ENCODE measurements around the gene MYO9B. TPM values are rescaled to one million over a fixed set of nuclear protein-coding genes. Genes with fewer than 3 reads are reported as not detected.

MYO9B gene
- total and polyA plus RNA-seq, 8 donors: 56.5 to 149 (median 66.0) TPM

GRCh38 chr19:17116996-17117702, 41.6 kb downstream of the MYO9B start:
- peaks cover 5 to 57% of the 10 kb centered on the region in 2 donors for H3K4me1 ChIP-seq
- no peak for TF ChIP-seq CTCF (IDR thresholded peaks at IDR 0.05)
- ATAC-seq (no peak), DNase-seq (no peak)
- peak overlapping the region in 1 of 2 donors; percentile 23 for H3K27ac ChIP-seq
- peaks cover 0 to 20% of the 10 kb centered on the region in 2 donors for H3K36me3 ChIP-seq
- intact Hi-C loops (cut with DNase I): no loop called here
- H3K9me3 ChIP-seq: no peaks in the 10 kb centered on the region
- no peaks in the 10 kb centered on the region for H3K27me3 ChIP-seq
- H3K4me3 ChIP-seq: no peak overlapping the region

GRCh38 chr19:17118957-17119356, 43.4 kb downstream of the MYO9B start:
- H3K9me3 ChIP-seq: no peaks in the 10 kb centered on the region
- no peak for DNase-seq
- intact Hi-C loops (cut with DNase I): no loop called here
- H3K4me3 ChIP-seq: no peak overlapping the region
- no peak for TF ChIP-seq CTCF (IDR thresholded peaks at IDR 0.05)
- no peak for ATAC-seq
- H3K36me3 ChIP-seq: peaks cover 0 to 15% of the 10 kb centered on the region in 2 donors
- no peaks in the 10 kb centered on the region for H3K27me3 ChIP-seq
- peaks cover 0 to 54% of the 10 kb centered on the region in 2 donors for H3K4me1 ChIP-seq
- H3K27ac ChIP-seq: no peak overlapping the region

GRCh38 chr19:17121736-17122293, 46.2 kb downstream of the MYO9B start:
- ATAC-seq: no peak
- intact Hi-C loops (cut with DNase I): no loop called here
- H3K27me3 ChIP-seq: no peaks in the 10 kb centered on the region
- no peak overlapping the region for H3K4me3 ChIP-seq
- no peak for DNase-seq
- peaks cover 5 to 59% of the 10 kb centered on the region in 2 donors for H3K4me1 ChIP-seq
- H3K36me3 ChIP-seq: peaks cover 0 to 6% of the 10 kb centered on the region in 2 donors
- no peaks in the 10 kb centered on the region for H3K9me3 ChIP-seq
- no peak for TF ChIP-seq CTCF (IDR thresholded peaks at IDR 0.05)
- peak overlapping the region in 1 of 2 donors; percentile 37 for H3K27ac ChIP-seq

- intact Hi-C loops (cut with DNase I): no loop called here
- DNase-seq (no peak), ATAC-seq (no peak)
- no peak overlapping the region for H3K4me3 ChIP-seq
- H3K4me1 ChIP-seq: peaks cover 5 to 60% of the 10 kb centered on the region in 2 donors
- peaks cover 0 to 10% of the 10 kb centered on the region in 2 donors for H3K36me3 ChIP-seq
- no peaks in the 10 kb centered on the region for H3K9me3 ChIP-seq
- H3K27ac ChIP-seq: peak overlapping the region in 1 of 2 donors; percentile 37
- H3K27me3 ChIP-seq: no peaks in the 10 kb centered on the region
- no peak for TF ChIP-seq CTCF (IDR thresholded peaks at IDR 0.05)
These were observed 47.5 kb downstream of the MYO9B start for GRCh38 chr19:17123041-17123440.

GRCh38 chr19:17124025-17124424, 48.4 kb downstream of the MYO9B start:
- H3K9me3 ChIP-seq: no peaks in the 10 kb centered on the region
- no peak for DNase-seq
- no peaks in the 10 kb centered on the region for H3K27me3 ChIP-seq
- no peak for ATAC-seq
- TF ChIP-seq CTCF (IDR thresholded peaks at IDR 0.05): no peak
- H3K4me3 ChIP-seq: no peak overlapping the region
- peaks cover 0 to 16% of the 10 kb centered on the region in 2 donors for H3K36me3 ChIP-seq
- peaks cover 5 to 60% of the 10 kb centered on the region in 2 donors for H3K4me1 ChIP-seq
- intact Hi-C loops (cut with DNase I): no loop called here
- peak overlapping the region in 1 of 2 donors; percentile 93 for H3K27ac ChIP-seq
